ENCODE data around the gene EEF2K. TPM values are rescaled to one million over a fixed set of nuclear protein-coding genes. Genes with fewer than 3 reads are reported as not detected.
"Not testable (repeated sequence)": the region's sequence is repeated elsewhere in the genome, so short reads cannot be mapped to it uniquely, and the experiment has no call there.

EEF2K gene
- polyA plus RNA-seq, 3 donors, result 0.85 to 6.5 (median 1.7) TPM

- no peak for TF ChIP-seq CTCF (IDR thresholded peaks at IDR 0.05)
- WGBS (ENCODE audit: insufficient coverage), result 96% methylated on average over 13 of the region's 16 CpGs
- H3K4me3 Mint-ChIP-seq, result no peak overlapping the region
Measured at GRCh38 chr16:22165508-22166285, 40.4 kb upstream of the EEF2K start.

GRCh38 chr16:22171953-22172352, 34.1 kb upstream of the EEF2K start:
- no peak overlapping the region for H3K4me3 ChIP-seq (replicated peaks in 1 of 3; ENCODE audit: low read depth in 2 of 3, low read length in 3 of 3)
- H3K9me3 ChIP-seq (replicated peaks in 1 of 2; ENCODE audit: control insufficient read depth in 1 of 2, insufficient read depth in 1 of 2, low read length in 2 of 2), result peaks cover 0 to under 1% of the 10 kb centered on the region in 2 donors
- 98% methylated on average over 6 of the region's 6 CpGs for WGBS (ENCODE audit: insufficient coverage)
- H3K27ac ChIP-seq (ENCODE audit: low read depth in 1 of 2, low read length in 2 of 2), result no peak overlapping the region
- Mint-ChIP-seq H3K27me3 (ENCODE audit: low read depth in 3 of 3) (peaks cover 0 to 8% (median 6%) of the 10 kb centered on the region in 3 donors), H3K4me1 (no peaks in the 10 kb centered on the region), H3K36me3 (no peaks in the 10 kb centered on the region), H3K27ac (no peak overlapping the region), H3K4me3 (no peak overlapping the region), H3K9me3 (peaks cover 0 to 7% (median 0%) of the 10 kb centered on the region in 7 donors)
- no peaks in the 10 kb centered on the region for H3K27me3 ChIP-seq (ENCODE audit: control insufficient read depth in 2 of 2, insufficient read depth in 2 of 2, low read length in 2 of 2)
- intact Hi-C loops (cut with micrococcal nuclease), result no loop called here
- H4K20me1 ChIP-seq (ENCODE audit: insufficient read depth, low read length), result no peaks in the 10 kb centered on the region
- no peak for DNase-seq
- H3K4me1 ChIP-seq (ENCODE audit: control insufficient read depth in 1 of 2, insufficient read depth in 2 of 2, low read length in 2 of 2), result no peaks in the 10 kb centered on the region
- no peak overlapping the region for H3K4me2 ChIP-seq (replicated peaks; ENCODE audit: extremely low read depth, low read length, poor library complexity, severe bottlenecking)
- no peaks in the 10 kb centered on the region for H3K36me3 ChIP-seq (replicated peaks in 1 of 2; ENCODE audit: control insufficient read depth in 1 of 2, insufficient read depth in 2 of 2, low read length in 2 of 2)
- H3K9ac ChIP-seq (ENCODE audit: insufficient read depth, low read length, poor library complexity, severe bottlenecking), result no peak overlapping the region
- no peak overlapping the region for H2AFZ ChIP-seq (ENCODE audit: insufficient read depth, low read depth, low read length, poor library complexity, severe bottlenecking)
- no peak for TF ChIP-seq CTCF (IDR thresholded peaks at IDR 0.05)
- H3K79me2 ChIP-seq (ENCODE audit: insufficient read depth, low read length), result no peaks in the 10 kb centered on the region

More at GRCh38 chr16:22165508-22166285, 40.4 kb upstream of the EEF2K start:
- Mint-ChIP-seq H3K27ac (no peak overlapping the region), H3K36me3 (no peaks in the 10 kb centered on the region), H3K27me3 (ENCODE audit: low read depth in 3 of 3) (peaks cover 26 to 35% (median 31%) of the 10 kb centered on the region in 3 donors), H3K9me3 (peaks cover 0 to 16% (median 4%) of the 10 kb centered on the region in 7 donors), H3K4me1 (peaks cover 2% of the 10 kb centered on the region)
- Histone ChIP-seq H3K4me1 (ENCODE audit: control insufficient read depth in 1 of 2, insufficient read depth in 2 of 2, low read length in 2 of 2) (peaks cover 0 to 6% of the 10 kb centered on the region in 2 donors), H3K36me3 (replicated peaks in 1 of 2; ENCODE audit: control insufficient read depth in 1 of 2, insufficient read depth in 2 of 2, low read length in 2 of 2) (no peaks in the 10 kb centered on the region), H3K79me2 (ENCODE audit: insufficient read depth, low read length) (no peaks in the 10 kb centered on the region), H3K9me3 (replicated peaks in 1 of 2; ENCODE audit: control insufficient read depth in 1 of 2, insufficient read depth in 1 of 2, low read length in 2 of 2) (peaks cover 0 to 5% of the 10 kb centered on the region in 2 donors), H3K27ac (ENCODE audit: low read depth in 1 of 2, low read length in 2 of 2) (no peak overlapping the region), H2AFZ (ENCODE audit: insufficient read depth, low read depth, low read length, poor library complexity, severe bottlenecking) (no peak overlapping the region), H3K4me2 (replicated peaks; ENCODE audit: extremely low read depth, low read length, poor library complexity, severe bottlenecking) (no peak overlapping the region), H3K9ac (ENCODE audit: insufficient read depth, low read length, poor library complexity, severe bottlenecking) (no peak overlapping the region), H3K4me3 (replicated peaks in 1 of 3; ENCODE audit: low read depth in 2 of 3, low read length in 3 of 3) (no peak overlapping the region), H3K27me3 (ENCODE audit: control insufficient read depth in 2 of 2, insufficient read depth in 2 of 2, low read length in 2 of 2) (peaks cover 3 to 25% of the 10 kb centered on the region in 2 donors), H4K20me1 (ENCODE audit: insufficient read depth, low read length) (no peaks in the 10 kb centered on the region)
- intact Hi-C loops (cut with micrococcal nuclease), result no loop called here
- DNase-seq, result no peak

GRCh38 chr16:22172642-22173041, 33.4 kb upstream of the EEF2K start:
- H3K27ac Mint-ChIP-seq; H3K79me2 ChIP-seq (ENCODE audit: insufficient read depth, low read length); H3K36me3 Mint-ChIP-seq; H3K27me3 ChIP-seq (ENCODE audit: control insufficient read depth in 2 of 2, insufficient read depth in 2 of 2, low read length in 2 of 2); H3K4me2 ChIP-seq (replicated peaks; ENCODE audit: extremely low read depth, low read length, poor library complexity, severe bottlenecking); DNase-seq; H3K36me3 ChIP-seq (replicated peaks in 1 of 2; ENCODE audit: control insufficient read depth in 1 of 2, insufficient read depth in 2 of 2, low read length in 2 of 2); H3K27ac ChIP-seq (ENCODE audit: low read depth in 1 of 2, low read length in 2 of 2); H3K9me3 Mint-ChIP-seq; H3K4me1 Mint-ChIP-seq; H3K4me3 ChIP-seq (replicated peaks in 1 of 3; ENCODE audit: low read depth in 2 of 3, low read length in 3 of 3); H3K9me3 ChIP-seq (replicated peaks in 1 of 2; ENCODE audit: control insufficient read depth in 1 of 2, insufficient read depth in 1 of 2, low read length in 2 of 2); intact Hi-C loops (cut with micrococcal nuclease); H3K4me1 ChIP-seq (ENCODE audit: control insufficient read depth in 1 of 2, insufficient read depth in 2 of 2, low read length in 2 of 2); H3K27me3 Mint-ChIP-seq (ENCODE audit: low read depth in 3 of 3); H3K4me3 Mint-ChIP-seq; H4K20me1 ChIP-seq (ENCODE audit: insufficient read depth, low read length); H3K9ac ChIP-seq (ENCODE audit: insufficient read depth, low read length, poor library complexity, severe bottlenecking); H2AFZ ChIP-seq (ENCODE audit: insufficient read depth, low read depth, low read length, poor library complexity, severe bottlenecking): not testable (repeated sequence)
- no CpG with 5 or more reads among the region's 1 CpG for WGBS (ENCODE audit: insufficient coverage)

Measured in CD14-positive monocyte (primary cell).